Activated CD4-positive, alpha-beta T cell treated with anti-CD3 and anti-CD28 coated beads, Interleukin-10, Interleukin-2, amounts not matched to agents 100 ng/mL and 50 ng/mL, durations not matched to agents 16 hours and 8 hours (primary cell): ENCODE data around the gene TDP1.
"Not testable (repeated sequence)": the region's sequence is repeated elsewhere in the genome, so short reads cannot be mapped to it uniquely, and the experiment has no call there.

Source experiments
- DNase-seq: peaks from one replicate; pipeline ENCODE4 v3.0.0-alpha.2; 2020

The TDP1 gene

GRCh38 chr14:89992273-89992672, 36.5 kb downstream of the TDP1 start:
- no peak for DNase-seq

GRCh38 chr14:89996963-89997362, 41.2 kb downstream of the TDP1 start:
- no peak for DNase-seq

GRCh38 chr14:90000935-90001334, 45.2 kb downstream of the TDP1 start:
- DNase-seq: no peak

GRCh38 chr14:90003526-90004307, 48.0 kb downstream of the TDP1 start:
- DNase-seq: peak; percentile 62

GRCh38 chr14:90005441-90005840, 49.7 kb downstream of the TDP1 start:
- no peak for DNase-seq

- no peak for DNase-seq
Measured at GRCh38 chr14:90005939-90006530, 50.3 kb downstream of the TDP1 start.

GRCh38 chr14:90017371-90017770, 61.6 kb downstream of the TDP1 start:
- no peak for DNase-seq

- DNase-seq: no peak
Measured at GRCh38 chr14:90019824-90020523, 64.2 kb downstream of the TDP1 start.

GRCh38 chr14:90023176-90023896, 67.6 kb downstream of the TDP1 start:
- no peak for DNase-seq

GRCh38 chr14:90024910-90025309, 69.2 kb downstream of the TDP1 start:
- DNase-seq: no peak

GRCh38 chr14:90026608-90027007, 70.9 kb downstream of the TDP1 start:
- not testable (repeated sequence) for DNase-seq

- DNase-seq: no peak
Measured at GRCh38 chr14:90027842-90028241, 72.1 kb downstream of the TDP1 start.

GRCh38 chr14:90034156-90034555, 78.4 kb downstream of the TDP1 start:
- no peak for DNase-seq

- DNase-seq: peak; percentile 13
Measured at GRCh38 chr14:90034835-90035525, 79.3 kb downstream of the TDP1 start.

GRCh38 chr14:90039253-90040010, 83.7 kb downstream of the TDP1 start:
- DNase-seq: no peak

GRCh38 chr14:90040411-90040810, 84.7 kb downstream of the TDP1 start:
- no peak for DNase-seq

- no peak for DNase-seq
Measured at GRCh38 chr14:90042496-90043252, 86.9 kb downstream of the TDP1 start.

GRCh38 chr14:90045616-90046015, 89.9 kb downstream of the TDP1 start:
- DNase-seq: no peak

- no peak for DNase-seq
Measured at GRCh38 chr14:90049390-90049789, 93.7 kb downstream of the TDP1 start.

GRCh38 chr14:90050271-90050670, 94.5 kb downstream of the TDP1 start:
- DNase-seq: no peak

- no peak for DNase-seq
Measured at GRCh38 chr14:90053044-90053443, 97.3 kb downstream of the TDP1 start.
